Stimulated activated CD4-positive, alpha-beta T cell treated with anti-CD3 and anti-CD28 coated beads, TNF-alpha, amount 100 ng/mL, for 24 hours (primary cell): ENCODE results near the gene SPO11.

Experiments
- DNase-seq, 3 experiments: peaks; one replicate each; pipeline ENCODE4 v3.0.0-alpha.2; 2020; ENCODE audit warnings: low read depth in 3 of 3

SPO11 gene

GRCh38 chr20:57391439-57392301 is 62.1 kb downstream of the SPO11 start:
- DNase-seq, result no peak

GRCh38 chr20:57392512-57393271 is 63.1 kb downstream of the SPO11 start:
- DNase-seq, result peak in 2 of 3 experiments; percentile 55 to 71
